Measurements from ENCODE around the gene RASGRP1. TPM values are rescaled to one million over a fixed set of nuclear protein-coding genes. Genes with fewer than 3 reads are reported as not detected.

Gene RASGRP1
- polyA plus RNA-seq, 1 of the 3 experiments (the other 2 are of a cell fraction): 0.03 TPM

DNA sequence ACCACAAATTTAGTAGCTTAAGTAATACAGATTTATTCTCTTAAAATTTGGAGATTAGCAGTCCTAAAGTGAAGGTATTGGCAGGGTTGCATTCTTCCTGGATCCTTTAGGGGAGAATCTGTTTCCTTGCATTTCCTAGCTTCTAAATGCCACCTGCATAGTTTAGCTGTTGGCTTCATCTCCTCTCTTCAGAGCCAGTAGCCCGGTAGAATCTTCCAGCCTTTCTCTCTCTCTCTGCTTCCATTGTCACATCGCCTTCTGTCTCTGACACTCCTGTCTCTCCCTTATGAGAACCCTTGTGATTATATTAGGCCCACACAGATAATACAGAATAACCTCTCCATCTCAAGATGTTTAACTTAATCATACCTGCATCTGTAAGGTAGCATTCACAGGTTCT lies 89.3 kb downstream of the RASGRP1 start:
- POLR2A ChIA-PET: no interaction called here
- peaks cover 29 to 67% of the 10 kb centered on the region in 2 experiments for H3K36me3 ChIP-seq (replicated peaks in 1 of 2; ENCODE audit: control insufficient read depth in 1 of 2, insufficient read depth in 2 of 2, low read length in 1 of 2)
- H3K4me2 ChIP-seq: no peak overlapping the region
- 0 out of 2 replicates have a peak, but pooled peaks cover 3% of the 10 kb centered on the region for H3K79me2 ChIP-seq (ENCODE audit: insufficient read depth)
- no peak overlapping the region for H2AFZ ChIP-seq (ENCODE audit: low read depth)
- no peak overlapping the region for H3K4me3 ChIP-seq (ENCODE audit: low read depth in 2 of 2, low read length in 1 of 2)
- H3K27me3 ChIP-seq (ENCODE audit: insufficient read depth): no peaks in the 10 kb centered on the region
- no peaks in the 10 kb centered on the region for H3K9me3 ChIP-seq
- CTCF ChIA-PET: interaction anchor here (0.9 to 6.9 kb wide), 9 partner anchors 21 to 226 kb away, joined by 3 to 56 read pairs (median 7); partner anchors contain the start of genes FAM98B and RASGRP1
- H4K20me1 ChIP-seq (ENCODE audit: insufficient read depth): no peaks in the 10 kb centered on the region
- no peak for DNase-seq
- peaks cover 14% of the 10 kb centered on the region for H3F3A ChIP-seq (replicated peaks; ENCODE audit: insufficient read depth)
- H3K9ac ChIP-seq: no peak overlapping the region
- H3K27ac ChIP-seq (ENCODE audit: low read depth in 2 of 2, low read length in 1 of 2): no peak overlapping the region
- TF ChIP-seq SIN3A (IDR thresholded peaks at IDR 0.05; ENCODE audit: borderline replicate concordance, low read depth, low read length): no peak
- no peak for TF ChIP-seq RAD21 (IDR thresholded peaks at IDR 0.05; ENCODE audit: low read length)
- TF ChIP-seq MEF2A (IDR thresholded peaks at IDR 0.05; ENCODE audit: borderline replicate concordance, low read depth): no peak
- TF ChIP-seq MXI1 (IDR thresholded peaks at IDR 0.05; ENCODE audit: low read depth, low read length): no peak
- TF ChIP-seq FOXM1 (IDR thresholded peaks at IDR 0.05; ENCODE audit: low read depth): no peak
- TF ChIP-seq IRF3 (IDR thresholded peaks at IDR 0.05; ENCODE audit: low read depth, low read length): no peak
- TF ChIP-seq, protein P1, sequence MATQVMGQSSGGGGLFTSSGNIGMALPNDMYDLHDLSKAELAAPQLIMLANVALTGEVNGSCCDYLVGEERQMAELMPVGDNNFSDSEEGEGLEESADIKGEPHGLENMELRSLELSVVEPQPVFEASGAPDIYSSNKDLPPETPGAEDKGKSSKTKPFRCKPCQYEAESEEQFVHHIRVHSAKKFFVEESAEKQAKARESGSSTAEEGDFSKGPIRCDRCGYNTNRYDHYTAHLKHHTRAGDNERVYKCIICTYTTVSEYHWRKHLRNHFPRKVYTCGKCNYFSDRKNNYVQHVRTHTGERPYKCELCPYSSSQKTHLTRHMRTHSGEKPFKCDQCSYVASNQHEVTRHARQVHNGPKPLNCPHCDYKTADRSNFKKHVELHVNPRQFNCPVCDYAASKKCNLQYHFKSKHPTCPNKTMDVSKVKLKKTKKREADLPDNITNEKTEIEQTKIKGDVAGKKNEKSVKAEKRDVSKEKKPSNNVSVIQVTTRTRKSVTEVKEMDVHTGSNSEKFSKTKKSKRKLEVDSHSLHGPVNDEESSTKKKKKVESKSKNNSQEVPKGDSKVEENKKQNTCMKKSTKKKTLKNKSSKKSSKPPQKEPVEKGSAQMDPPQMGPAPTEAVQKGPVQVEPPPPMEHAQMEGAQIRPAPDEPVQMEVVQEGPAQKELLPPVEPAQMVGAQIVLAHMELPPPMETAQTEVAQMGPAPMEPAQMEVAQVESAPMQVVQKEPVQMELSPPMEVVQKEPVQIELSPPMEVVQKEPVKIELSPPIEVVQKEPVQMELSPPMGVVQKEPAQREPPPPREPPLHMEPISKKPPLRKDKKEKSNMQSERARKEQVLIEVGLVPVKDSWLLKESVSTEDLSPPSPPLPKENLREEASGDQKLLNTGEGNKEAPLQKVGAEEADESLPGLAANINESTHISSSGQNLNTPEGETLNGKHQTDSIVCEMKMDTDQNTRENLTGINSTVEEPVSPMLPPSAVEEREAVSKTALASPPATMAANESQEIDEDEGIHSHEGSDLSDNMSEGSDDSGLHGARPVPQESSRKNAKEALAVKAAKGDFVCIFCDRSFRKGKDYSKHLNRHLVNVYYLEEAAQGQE (IDR thresholded peaks at IDR 0.05; ENCODE audit: low read depth, low read length): no peak
- TF ChIP-seq YY1 (IDR thresholded peaks at IDR 0.05; ENCODE audit: low read depth): no peak
- TF ChIP-seq FOXJ3 (CRISPR knock-in tag; IDR thresholded peaks at IDR 0.05): no peak
- TF ChIP-seq TEAD4 (IDR thresholded peaks at IDR 0.05; ENCODE audit: borderline replicate concordance, insufficient read depth): no peak
- TF ChIP-seq EZH2phosphoT487 (IDR thresholded peaks at IDR 0.05; ENCODE audit: borderline replicate concordance, low read depth): no peak
- TF ChIP-seq RXRA (IDR thresholded peaks at IDR 0.05; ENCODE audit: borderline replicate concordance, low read depth): no peak
- no peak for TF ChIP-seq ZBTB33 (IDR thresholded peaks at IDR 0.05; ENCODE audit: borderline replicate concordance, low read depth)
- H3K4me1 ChIP-seq (ENCODE audit: control insufficient read depth in 1 of 2, insufficient read depth in 2 of 2, low read depth in 1 of 2, low read length in 1 of 2): peaks cover 0 to 8% of the 10 kb centered on the region in 2 experiments; a peak in 3 of 4 replicates
- WGBS (ENCODE audit: low lambda C conversion rate): 94% methylated on average over 2 of the region's 2 CpGs
- no peaks in the 10 kb centered on the region for H3K9me2 ChIP-seq

Data from SK-N-SH (cell line).